Subcutaneous adipose tissue (tissue), 4 donors: ENCODE results near the gene CFAP141. TPM values are rescaled to one million over a fixed set of nuclear protein-coding genes. Genes with fewer than 3 reads are reported as not detected.

Experiments used
- CTCF ChIP-seq: fragments of 450-650 bp; IDR thresholded peaks from one replicate; pipeline ENCODE4 v1.5.1; 2016; ENCODE audit warnings: low read depth, mild to moderate bottlenecking, control low read depth, antibody characterized with exemption, moderate library complexity
- total RNA-seq, 4 donors: library from RNA; depleted of rRNA; stranded (reverse); fragments of >200 nt; gene quantifications; one replicate each; pipeline ENCODE4 v1.1.0, GENCODE V29; 2016

CFAP141 gene
- total RNA-seq = not detected

DNA sequence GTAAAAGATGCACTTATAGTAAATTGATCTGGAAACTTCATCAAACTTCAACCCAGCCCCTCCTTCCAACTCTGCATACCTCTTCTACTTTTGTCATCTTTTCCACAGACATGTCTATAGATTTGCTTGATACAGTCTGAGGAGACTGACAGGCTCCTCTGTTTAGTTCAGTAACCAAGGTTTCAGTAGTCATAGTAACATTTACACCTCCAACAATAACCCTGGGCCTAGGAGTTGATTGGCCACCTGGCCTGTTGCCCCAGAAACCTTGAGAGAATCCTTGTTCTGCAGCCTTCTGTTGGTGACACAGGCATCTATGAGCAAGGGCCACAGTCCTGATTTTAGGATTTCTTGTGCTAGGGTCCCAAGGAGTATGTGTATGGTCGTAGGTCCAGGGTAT, at the start of gene CFAP141:
CFAP141 (minus strand) TSS at position 138 of the 400 bp plus-strand sequence; CDS start at position 112, 26 bp downstream.
- TF ChIP-seq CTCF = no peak

DNA sequence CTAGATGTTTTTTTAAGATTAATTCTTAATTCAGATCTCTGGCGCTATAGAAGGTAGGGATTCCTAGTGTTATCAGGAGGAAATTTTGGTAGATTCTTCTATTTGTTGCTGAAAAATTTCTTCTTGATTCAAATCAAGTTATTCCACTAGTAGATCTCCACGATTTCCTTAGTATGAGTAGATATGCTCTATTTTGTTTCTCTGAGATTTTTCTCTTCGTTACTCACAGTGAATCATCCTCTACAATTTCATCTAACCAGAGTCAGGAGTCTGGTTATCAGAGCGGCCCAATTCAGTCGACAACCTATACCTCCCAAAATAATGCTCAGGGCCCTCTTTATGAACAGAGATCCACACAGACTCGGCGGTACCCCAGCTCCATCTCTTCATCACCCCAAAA, 47.5 kb upstream of the CFAP141 start:
- no peak for TF ChIP-seq CTCF

GRCh38 chr1:154241703-154242351, 35.7 kb upstream of the CFAP141 start:
- TF ChIP-seq CTCF = no peak

- no peak for TF ChIP-seq CTCF
Observed at GRCh38 chr1:154240294-154240833, 34.2 kb upstream of the CFAP141 start.

- TF ChIP-seq CTCF = no peak
Observed at GRCh38 chr1:154239491-154239890, 33.4 kb upstream of the CFAP141 start.

- no peak for TF ChIP-seq CTCF
Observed at GRCh38 chr1:154237880-154238506, 31.9 kb upstream of the CFAP141 start.

- TF ChIP-seq CTCF = no peak
Observed at GRCh38 chr1:154237435-154237834, 31.3 kb upstream of the CFAP141 start.
